GM21381 (cell line): ENCODE data around the gene LARGE1.

Experiments used
- ATAC-seq: cut with Tn5 transposase; IDR thresholded peaks from one replicate; pipeline ENCODE4 v1.9.1; 2021; ENCODE audit warnings: mild to moderate bottlenecking, moderate library complexity; ENCODE audit not compliant: unreplicated experiment

The LARGE1 gene

GRCh38 chr22:33535937-33536875 is 384.1 kb downstream of the LARGE1 start:
- ATAC-seq: no peak

DNA sequence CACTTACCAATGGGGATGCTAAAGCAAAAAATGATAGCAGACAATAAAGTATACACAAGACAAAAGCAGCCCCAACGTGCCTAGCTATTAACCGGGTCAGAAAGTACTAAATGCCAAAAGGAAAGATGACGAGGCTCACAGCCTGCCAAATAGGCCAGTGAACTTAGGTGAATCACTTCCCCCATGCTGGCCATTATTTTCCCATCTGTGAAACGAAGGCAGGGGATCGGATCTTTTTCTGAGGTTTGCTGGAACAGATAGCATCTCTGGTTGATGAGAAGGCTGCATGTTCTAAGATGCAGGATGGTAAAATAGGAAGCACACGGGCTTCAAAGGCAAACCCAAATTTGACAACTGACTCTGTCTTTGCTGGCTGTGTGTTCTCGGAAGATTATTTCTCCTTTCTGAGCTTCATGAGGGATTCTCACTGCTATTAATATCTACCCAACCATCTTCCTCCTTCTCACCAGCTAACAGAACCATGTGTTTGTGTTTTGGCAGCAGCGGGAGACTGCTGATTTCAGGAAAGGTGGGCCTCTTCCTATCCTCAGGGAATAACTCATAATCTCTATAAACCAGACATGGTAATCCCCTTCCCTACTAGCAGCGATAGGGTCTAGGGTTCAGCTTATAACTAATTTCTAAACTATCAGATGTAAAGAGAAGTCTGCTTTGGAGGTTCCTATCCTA is 390.7 kb downstream of the LARGE1 start:
- ATAC-seq: no peak

DNA sequence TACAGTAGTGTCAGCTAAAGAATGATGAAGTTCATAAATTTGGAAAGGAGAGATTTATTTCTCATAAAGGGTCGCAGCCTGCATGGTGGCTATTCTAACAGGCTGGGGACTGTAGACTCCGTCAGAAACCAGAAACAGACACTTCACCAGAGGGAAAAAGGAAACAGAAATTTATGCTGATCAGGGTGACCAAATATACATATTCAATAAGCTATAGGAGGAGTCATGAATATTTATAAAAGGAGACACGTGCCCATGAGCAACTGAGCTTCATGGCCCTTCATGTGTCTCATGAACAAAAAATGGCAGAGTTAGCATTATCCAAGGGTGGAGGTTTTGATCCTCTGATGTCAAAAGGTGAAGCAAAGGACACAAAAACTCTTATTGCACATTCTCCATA is 392.1 kb downstream of the LARGE1 start:
- ATAC-seq: no peak

DNA sequence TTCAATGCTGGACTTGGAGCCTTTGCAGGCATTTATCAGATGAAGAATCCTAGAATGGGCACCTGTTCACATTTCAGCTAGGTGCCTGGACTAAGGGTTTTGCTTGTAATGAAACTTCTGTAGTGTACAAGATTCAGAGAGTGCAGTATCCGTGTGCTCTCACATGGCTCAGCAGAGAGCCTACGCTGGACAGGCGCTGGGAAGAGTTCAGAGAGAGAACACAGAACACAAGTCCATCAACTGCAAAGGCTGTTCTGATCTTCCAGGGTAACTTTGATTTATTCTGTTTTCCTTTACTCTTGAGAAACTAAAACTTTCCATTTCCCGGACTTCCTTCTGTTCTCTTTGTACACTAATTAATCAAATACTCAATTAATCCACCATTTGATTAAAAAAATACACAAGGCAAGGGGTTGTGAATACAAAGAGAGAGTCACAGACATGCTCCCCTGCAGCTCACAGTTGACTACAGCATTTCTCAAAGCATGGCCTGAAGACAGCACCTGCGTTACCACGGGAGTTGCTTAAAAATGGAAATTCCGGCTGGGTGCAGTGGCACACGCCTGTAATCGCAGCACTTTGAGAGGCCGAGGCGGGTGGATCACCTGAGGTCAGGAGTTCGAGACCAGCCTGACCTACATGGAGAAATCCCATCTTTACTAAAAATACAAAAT is 393.7 kb downstream of the LARGE1 start:
- no peak for ATAC-seq

DNA sequence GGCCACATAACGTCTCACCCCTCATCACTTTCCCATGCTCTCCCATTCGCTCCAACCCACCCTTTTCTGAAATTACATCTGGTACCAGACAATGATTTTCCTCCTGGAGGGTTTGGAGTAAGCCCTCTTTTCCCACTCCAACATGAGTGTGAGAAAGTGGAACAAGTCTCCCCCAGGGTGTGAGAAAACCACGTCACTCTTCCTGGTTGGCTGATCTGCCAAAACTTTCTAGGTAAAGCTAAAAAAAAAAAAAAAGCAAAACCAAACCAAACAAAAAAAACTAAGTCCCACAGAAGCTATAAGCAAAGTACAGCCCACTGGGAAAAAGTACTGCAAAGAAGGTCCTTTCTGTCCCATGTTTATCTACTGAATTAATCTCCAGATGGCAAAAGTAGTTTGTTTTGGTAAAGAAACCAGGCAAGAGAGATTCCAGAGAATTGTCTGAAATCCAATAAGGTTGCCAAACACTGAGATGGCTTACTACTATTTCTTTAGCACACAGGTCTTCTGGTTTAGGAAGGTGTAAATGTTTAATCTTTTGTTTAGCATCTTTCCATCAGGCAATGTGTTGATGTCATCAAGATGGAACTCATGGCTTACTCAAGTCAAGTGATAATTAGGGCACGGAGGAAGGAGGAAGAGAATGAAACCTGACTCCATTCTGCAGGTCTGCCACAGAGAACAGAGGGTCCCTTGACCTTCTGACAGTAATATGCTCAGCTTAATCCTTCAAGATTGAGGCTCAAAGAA is 395.6 kb downstream of the LARGE1 start:
- ATAC-seq: no peak

DNA sequence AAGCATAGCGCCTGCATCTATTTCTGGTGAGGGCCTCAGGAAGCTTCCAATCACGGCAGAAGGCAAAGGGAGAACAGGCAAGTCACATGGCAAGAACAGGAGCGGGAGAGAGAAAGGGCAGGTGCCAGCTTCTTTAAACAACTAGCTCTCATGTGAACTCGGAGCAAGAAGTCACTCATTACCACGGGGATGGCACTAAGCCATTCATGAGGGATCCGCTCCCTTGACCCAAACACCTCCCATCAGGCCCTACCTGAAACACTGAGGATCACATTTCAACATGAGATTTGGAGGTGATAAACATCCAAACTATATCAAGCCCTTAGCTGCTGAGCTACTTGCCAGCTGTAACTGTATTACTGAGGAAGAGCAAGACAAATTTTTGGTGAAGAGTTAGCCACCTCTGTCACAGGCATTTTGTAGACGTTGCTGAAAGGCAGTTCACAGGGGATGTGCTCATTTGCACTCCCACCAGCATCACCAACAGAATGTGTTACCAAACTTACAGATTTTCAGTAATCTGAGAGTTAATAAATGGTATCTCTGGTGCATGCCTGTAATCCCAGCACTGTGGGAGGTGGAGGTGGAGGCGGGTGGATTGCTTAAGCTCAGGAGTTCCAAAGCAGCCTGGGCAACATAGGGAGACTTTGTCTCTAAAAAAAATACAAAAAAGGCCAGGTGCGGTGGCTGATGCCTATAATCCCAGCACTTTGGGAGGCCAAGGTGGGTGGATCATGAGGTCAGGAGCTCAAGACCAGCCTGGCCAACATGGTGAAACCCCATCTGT is 398.2 kb downstream of the LARGE1 start:
- ATAC-seq: no peak

DNA sequence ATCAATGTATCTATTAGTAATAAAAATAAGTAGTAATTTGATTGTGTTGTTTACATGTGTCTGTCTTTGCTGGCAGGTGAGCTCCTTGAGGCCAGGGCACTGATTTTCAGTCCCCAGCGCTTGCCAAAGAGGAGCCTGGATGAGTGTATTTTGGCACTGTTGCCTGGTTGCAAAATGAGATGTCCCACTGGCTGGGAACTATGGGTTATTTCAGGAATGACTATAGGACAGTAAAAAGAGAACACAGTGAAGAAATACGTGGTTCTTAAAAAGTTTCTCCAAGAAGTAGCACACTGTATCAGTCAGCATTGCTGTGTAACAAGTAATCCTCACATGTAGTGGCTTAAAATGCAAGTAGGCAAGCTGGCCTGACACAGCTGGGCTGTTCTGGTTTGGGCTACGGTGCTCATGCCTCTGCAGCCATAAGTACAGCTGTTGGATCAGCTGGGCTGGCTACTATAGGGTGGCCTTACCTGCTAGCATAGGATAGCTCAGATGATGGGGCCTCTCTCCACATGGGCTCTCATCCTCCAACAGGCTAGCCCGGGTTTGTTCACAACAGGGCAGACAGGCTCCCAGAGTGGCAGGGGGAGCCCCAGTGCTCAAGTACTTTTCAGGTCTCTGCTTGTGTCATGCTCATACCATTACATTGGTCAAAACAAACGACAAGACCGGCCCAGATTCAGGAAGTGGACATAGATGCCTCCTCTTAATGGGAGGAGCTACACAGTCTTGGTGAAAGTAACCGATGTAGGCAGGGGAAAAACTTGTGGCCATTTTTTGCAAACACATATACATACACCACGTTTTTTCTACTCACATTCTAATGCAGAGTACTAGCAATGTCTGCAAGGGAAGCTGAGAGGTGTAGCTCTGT is 399.1 kb downstream of the LARGE1 start:
- ATAC-seq: no peak

GRCh38 chr22:33519974-33520903 is 400.0 kb downstream of the LARGE1 start:
- no peak for ATAC-seq

DNA sequence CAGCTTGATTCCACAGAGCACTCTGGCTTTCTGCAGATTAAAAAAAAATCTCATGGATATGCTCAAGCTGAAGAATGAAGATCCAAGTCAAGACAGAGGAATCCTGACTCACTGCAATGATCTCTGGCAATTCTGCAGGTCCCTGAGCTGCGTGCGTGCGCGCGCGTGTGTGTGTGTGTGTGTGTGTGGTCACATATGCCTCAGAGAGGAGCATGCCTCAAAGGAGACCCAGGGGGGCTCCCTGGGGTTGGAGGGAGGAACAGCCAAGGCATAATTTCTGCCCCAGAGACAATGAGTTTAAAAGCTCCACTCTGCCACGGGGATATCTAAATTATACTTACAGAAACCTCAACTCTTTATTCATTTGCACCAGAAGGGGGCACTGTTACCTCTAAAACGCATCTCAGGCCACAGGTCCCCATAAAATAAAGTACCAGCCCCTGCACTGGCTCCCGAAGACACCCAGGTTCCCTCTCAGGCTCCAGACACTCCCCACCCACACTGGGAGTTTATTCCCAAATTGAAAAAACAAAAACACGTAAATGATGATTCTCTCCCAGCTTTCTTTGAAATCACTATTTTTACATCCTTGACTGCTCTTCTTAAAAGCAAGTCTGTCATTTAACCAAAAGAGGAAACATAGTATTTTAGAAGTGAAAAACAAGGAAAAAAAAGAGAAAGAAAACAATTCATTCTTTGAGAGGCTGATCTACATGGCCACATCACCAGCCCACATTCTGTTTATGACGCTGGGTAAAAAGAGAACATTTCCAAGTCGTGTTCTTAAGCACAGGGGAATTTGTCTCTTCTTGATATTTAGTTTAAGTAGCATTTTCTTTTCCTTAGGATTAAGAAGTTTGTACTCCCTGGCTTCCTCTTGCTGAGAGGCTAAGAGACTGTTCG is 401.0 kb downstream of the LARGE1 start:
- ATAC-seq: no peak

- ATAC-seq: no peak
These were observed 401.9 kb downstream of the LARGE1 start for GRCh38 chr22:33518405-33518804.

DNA sequence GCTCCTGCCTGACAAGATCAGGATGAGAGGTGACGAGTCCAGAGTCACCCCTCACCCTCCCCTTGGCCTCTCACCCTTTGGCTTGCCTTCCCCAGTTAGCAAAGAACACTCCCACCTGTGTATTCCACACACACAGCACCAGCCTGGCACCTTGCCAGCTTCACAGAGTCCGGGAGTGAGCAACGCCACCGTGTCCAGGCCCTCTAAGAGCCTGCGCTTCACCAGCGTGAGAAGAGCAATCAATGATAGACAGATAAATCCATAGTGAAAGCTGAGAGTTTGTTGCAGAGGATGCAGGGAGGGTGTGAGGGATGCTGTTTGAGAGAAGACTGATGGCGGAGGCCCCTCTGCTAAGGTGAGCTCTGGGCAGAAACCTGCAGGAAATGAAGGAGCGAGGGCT is 404.5 kb downstream of the LARGE1 start:
- no peak for ATAC-seq

DNA sequence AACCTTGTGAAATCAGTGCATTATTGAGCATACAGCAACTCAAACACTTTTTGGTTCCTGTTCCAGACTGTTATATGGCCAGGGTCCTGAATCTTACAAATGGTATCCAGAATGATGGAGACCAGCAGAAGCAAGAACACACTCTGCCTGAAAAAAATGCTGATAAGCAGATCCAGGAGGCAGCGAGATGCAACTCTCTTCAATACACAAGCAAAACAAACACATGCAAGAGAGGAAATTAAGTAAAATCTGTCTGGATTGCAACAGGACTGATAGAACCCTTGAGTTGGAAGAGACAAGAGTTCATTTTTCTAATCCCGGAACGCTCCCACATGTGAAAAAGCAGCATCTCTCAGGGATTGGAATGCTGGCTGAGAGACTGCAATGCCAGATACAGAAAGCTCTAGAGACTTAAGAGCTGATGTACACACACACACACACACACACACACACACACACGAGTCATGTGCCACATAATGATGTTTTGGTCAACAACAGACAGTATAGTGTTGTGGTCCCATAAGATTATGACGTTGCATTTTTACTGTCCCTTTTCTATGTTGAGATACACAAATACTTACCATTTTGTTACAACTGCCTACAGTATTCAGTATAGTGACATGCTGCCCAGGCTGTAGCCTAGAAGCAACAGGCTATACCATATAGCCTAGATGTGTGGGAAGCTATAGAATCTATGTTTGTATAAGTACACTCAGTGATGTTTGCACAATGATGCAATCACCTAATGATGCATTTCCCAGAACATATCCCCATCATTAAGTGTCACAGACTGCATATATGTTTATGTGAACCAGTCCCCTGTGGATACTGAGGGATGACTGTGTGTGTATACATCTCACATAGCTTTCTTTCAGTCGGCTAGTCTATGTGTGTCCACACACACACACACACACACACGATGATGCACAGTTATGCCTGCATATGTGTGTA is 406.6 kb downstream of the LARGE1 start:
- ATAC-seq: no peak

DNA sequence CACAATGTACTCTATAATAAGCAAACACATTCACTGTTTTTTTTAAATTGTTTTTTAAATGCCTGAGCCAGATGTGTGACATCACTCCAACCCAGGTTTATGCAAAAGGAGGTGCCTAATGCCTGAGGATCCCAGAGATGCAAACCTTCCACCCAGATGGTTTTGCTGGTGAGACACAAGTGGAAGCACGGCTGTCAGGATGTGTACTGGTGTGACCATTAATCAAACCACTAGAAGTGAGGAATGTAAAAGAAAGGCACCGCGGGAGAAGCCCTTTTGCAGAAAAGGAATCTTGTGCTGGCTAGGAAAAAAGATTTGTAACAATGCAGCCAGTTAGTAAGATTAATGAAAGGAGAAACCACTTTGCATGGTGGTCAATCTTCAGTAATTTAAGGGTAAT is 407.4 kb downstream of the LARGE1 start:
- no peak for ATAC-seq

DNA sequence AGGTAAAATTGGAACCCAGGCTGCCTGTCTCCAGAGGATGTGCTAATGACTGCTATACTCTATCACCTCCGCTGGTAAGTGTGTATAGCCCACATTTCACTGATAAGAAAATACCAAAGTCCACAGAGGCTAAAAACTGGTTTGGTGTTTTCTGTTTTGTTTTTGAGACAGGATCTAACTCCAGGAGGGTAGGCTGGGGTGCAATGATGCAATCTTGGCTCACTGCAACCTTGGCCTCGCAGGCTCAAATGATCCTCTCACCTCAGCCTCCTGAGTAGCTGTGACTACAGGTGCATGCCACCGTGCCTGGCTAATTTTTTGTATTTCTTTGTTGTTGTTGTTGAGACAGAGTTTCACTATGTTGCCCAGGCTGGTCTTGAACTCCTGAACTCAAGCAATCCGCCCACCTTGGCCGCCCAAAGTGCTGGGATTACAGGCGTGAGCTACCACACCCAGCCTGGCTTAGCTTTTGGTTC is 409.8 kb downstream of the LARGE1 start:
- no peak for ATAC-seq

- no peak for ATAC-seq
These were observed 415.2 kb downstream of the LARGE1 start for GRCh38 chr22:33504941-33505625.
